Adrenal gland (tissue), 5 donors: Measurements from ENCODE around the gene THNSL1.

Source experiments
- CTCF ChIP-seq, 6 experiments: fragments of 450-650 bp in 4 of 6; fragments of 200-600 bp in 2 of 6; sonication (generic) in 1 of 6; IDR thresholded peaks; 1 replicate in 5 of 6; 2 replicates in 1 of 6; pipeline versions ENCODE4 v1.5.1 to v1.8.0; 2016 to 2021; ENCODE audit warnings: antibody characterized with exemption in 6 of 6, mild to moderate bottlenecking in 2 of 6, moderate library complexity in 1 of 6
- POLR2A ChIP-seq, 2 donors: fragments of 450-650 bp; IDR thresholded peaks; one replicate each; pipeline ENCODE4 v1.6.1; 2017; ENCODE audit warnings: antibody characterized with exemption in 2 of 2, mild to moderate bottlenecking in 2 of 2, moderate library complexity in 1 of 2
- donor health status: DM: no; HTN: no; CAD: no.

GRCh38 chr10:25015828-25016375, 510 bp upstream of the THNSL1 start, which contains the start of gene ENKUR:
- TF ChIP-seq POLR2A (IDR thresholded peaks at IDR 0.05), result no peak
- TF ChIP-seq CTCF (IDR thresholded peaks at IDR 0.05), result no peak
